HEK293 (cell line): ENCODE measurements around the gene HHIP.

Source experiments
- CTCF ChIP-seq: fragments of 450-650 bp; formaldehyde crosslinking; IDR thresholded peaks from 2 replicates; pipeline ENCODE4 v1.5.1; 2016; ENCODE audit warnings: missing biosample characterization, missing genetic modification characterization
- GLI4 ChIP-seq: fragments of 450-650 bp; formaldehyde crosslinking; IDR thresholded peaks from 2 replicates; pipeline ENCODE4 v1.5.1; 2016; ENCODE audit warnings: missing biosample characterization, missing genetic modification characterization
- OSR2 ChIP-seq: fragments of 450-650 bp; formaldehyde crosslinking; IDR thresholded peaks from 2 replicates; pipeline ENCODE4 v1.5.1; 2016; ENCODE audit warnings: missing biosample characterization, missing genetic modification characterization
- PRDM10 ChIP-seq: fragments of 450-650 bp; formaldehyde crosslinking; IDR thresholded peaks from 2 replicates; pipeline ENCODE4 v1.5.1; 2016; ENCODE audit warnings: missing biosample characterization, missing genetic modification characterization
- SCRT1 ChIP-seq: fragments of 450-650 bp; formaldehyde crosslinking; IDR thresholded peaks from 2 replicates; pipeline ENCODE4 v1.5.1; 2016; ENCODE audit warnings: missing biosample characterization, missing genetic modification characterization, borderline replicate concordance
- ZNF23 ChIP-seq: fragments of 450-650 bp; formaldehyde crosslinking; IDR thresholded peaks from 2 replicates; pipeline ENCODE4 v1.5.1; 2016; ENCODE audit warnings: missing biosample characterization, missing genetic modification characterization, borderline replicate concordance

- TF ChIP-seq PRDM10 (tag by site-specific recombination) (no peak), CTCF (tag by site-specific recombination) (no peak), GLI4 (tag by site-specific recombination) (no peak), OSR2 (tag by site-specific recombination) (no peak), ZNF23 (tag by site-specific recombination) (no peak), SCRT1 (tag by site-specific recombination) (no peak)
Observed at GRCh38 chr4:144710526-144710912, 64.6 kb downstream of the HHIP start.
